Activated T-cell treated with anti-CD3 and anti-CD28 coated beads, Interleukin-2, amount 50 U/mL, for 24 hours (primary cell): Measurements from ENCODE around the gene PIK3CB.
A peak's percentile ranks its signal among the peaks of the same experiment; 100 is the strongest.
"Not testable (repeated sequence)": the region's sequence is repeated elsewhere in the genome, so short reads cannot be mapped to it uniquely, and the experiment has no call there.

Experiments
- DNase-seq: peaks from one replicate; pipeline ENCODE4 v3.0.0-alpha.2; 2020
- H3K27ac Mint-ChIP-seq: 2 replicates; pipeline ENCODE4 v1.8.0; 2020; ENCODE audit warnings: mild to moderate bottlenecking, mixed read lengths
- H3K27me3 Mint-ChIP-seq: 2 replicates; pipeline ENCODE4 v1.8.0; 2020; ENCODE audit warnings: mixed read lengths
- H3K36me3 Mint-ChIP-seq: 2 replicates; pipeline ENCODE4 v1.8.0; 2020; ENCODE audit warnings: low read depth, mixed read lengths
- H3K4me1 Mint-ChIP-seq: 2 replicates; pipeline ENCODE4 v1.8.0; 2020; ENCODE audit warnings: low read depth, mixed read lengths
- H3K4me3 Mint-ChIP-seq: 2 replicates; pipeline ENCODE4 v1.8.0; 2020; ENCODE audit warnings: mild to moderate bottlenecking, moderate library complexity, mixed read lengths
- H3K9me3 Mint-ChIP-seq: 2 replicates; pipeline ENCODE4 v1.8.0; 2020; ENCODE audit warnings: mixed read lengths

Gene PIK3CB

GRCh38 chr3:138629526-138629925 is 205.2 kb downstream of the PIK3CB start:
- DNase-seq, result no peak
- peaks cover 2% of the 10 kb centered on the region for H3K4me1 Mint-ChIP-seq
- no peak overlapping the region for H3K4me3 Mint-ChIP-seq
- no peaks in the 10 kb centered on the region for H3K27me3 Mint-ChIP-seq
- peaks cover 7% of the 10 kb centered on the region for H3K36me3 Mint-ChIP-seq
- H3K27ac Mint-ChIP-seq, result no peak overlapping the region
- no peaks in the 10 kb centered on the region for H3K9me3 Mint-ChIP-seq

GRCh38 chr3:138625707-138626365 is 208.9 kb downstream of the PIK3CB start:
- Mint-ChIP-seq H3K27me3 (no peaks in the 10 kb centered on the region), H3K36me3 (peaks cover 2% of the 10 kb centered on the region), H3K27ac (no peak overlapping the region), H3K4me1 (peaks cover 2% of the 10 kb centered on the region), H3K4me3 (no peak overlapping the region), H3K9me3 (no peaks in the 10 kb centered on the region)
- no peak for DNase-seq

GRCh38 chr3:138624518-138624917 is 210.2 kb downstream of the PIK3CB start:
- H3K9me3 Mint-ChIP-seq, result no peaks in the 10 kb centered on the region
- DNase-seq, result no peak
- peaks cover 2% of the 10 kb centered on the region for H3K36me3 Mint-ChIP-seq
- no peak overlapping the region for H3K4me3 Mint-ChIP-seq
- H3K4me1 Mint-ChIP-seq, result peaks cover 2% of the 10 kb centered on the region
- H3K27ac Mint-ChIP-seq, result no peak overlapping the region
- H3K27me3 Mint-ChIP-seq, result no peaks in the 10 kb centered on the region

GRCh38 chr3:138620431-138620830 is 214.3 kb downstream of the PIK3CB start:
- Mint-ChIP-seq H3K4me1 (no peaks in the 10 kb centered on the region), H3K27me3 (no peaks in the 10 kb centered on the region), H3K9me3 (no peaks in the 10 kb centered on the region), H3K36me3 (no peaks in the 10 kb centered on the region), H3K4me3 (no peak overlapping the region), H3K27ac (no peak overlapping the region)
- no peak for DNase-seq

- Mint-ChIP-seq H3K4me3 (no peak overlapping the region), H3K4me1 (peaks cover 3% of the 10 kb centered on the region), H3K36me3 (no peaks in the 10 kb centered on the region), H3K27ac (no peak overlapping the region), H3K27me3 (no peaks in the 10 kb centered on the region), H3K9me3 (no peaks in the 10 kb centered on the region)
- no peak for DNase-seq
Observed at GRCh38 chr3:138615462-138615861, 219.3 kb downstream of the PIK3CB start.

- Mint-ChIP-seq H3K9me3 (no peaks in the 10 kb centered on the region), H3K4me1 (peaks cover 17% of the 10 kb centered on the region), H3K27ac (peak overlapping the region; percentile 92), H3K27me3 (no peaks in the 10 kb centered on the region), H3K36me3 (no peaks in the 10 kb centered on the region), H3K4me3 (peak overlapping the region; percentile 79)
- DNase-seq, result no peak
Observed at GRCh38 chr3:138609898-138610266, 224.8 kb downstream of the PIK3CB start.

GRCh38 chr3:138608322-138609135 is 226.2 kb downstream of the PIK3CB start, which contains the start of gene FAIM:
Gene FAIM (plus strand): TSS chr3:138608771. CDS start chr3:138619727, 10,956 bp downstream.
- H3K4me3 Mint-ChIP-seq, result peak within 1 kb of the TSS; percentile 79
- no peaks in the 10 kb centered on the region for H3K27me3 Mint-ChIP-seq
- peaks cover 17% of the 10 kb centered on the region for H3K4me1 Mint-ChIP-seq
- DNase-seq, result peak; percentile 86
- peak within 1 kb of the TSS; percentile 92 for H3K27ac Mint-ChIP-seq
- H3K9me3 Mint-ChIP-seq, result no peaks in the 10 kb centered on the region
- no peaks in the 10 kb centered on the region for H3K36me3 Mint-ChIP-seq

- H3K27ac Mint-ChIP-seq, DNase-seq, H3K27me3 Mint-ChIP-seq, H3K36me3 Mint-ChIP-seq, H3K4me3 Mint-ChIP-seq, H3K4me1 Mint-ChIP-seq, H3K9me3 Mint-ChIP-seq: not testable (repeated sequence)
Observed at GRCh38 chr3:138604106-138604595, 230.6 kb downstream of the PIK3CB start.
